ENCODE data around the gene BAIAP2L1. TPM values are rescaled to one million over a fixed set of nuclear protein-coding genes. Genes with fewer than 3 reads are reported as not detected.

BAIAP2L1 gene
- total and polyA plus RNA-seq, 2 of the 8 experiments (the other 6 are each of a cell fraction or from before 2014, with no cell fraction given): 19.2 to 42.9 TPM

GRCh38 chr7:98249106-98249505, 151.8 kb downstream of the BAIAP2L1 start:
- no peak overlapping the region for H2BK20ac ChIP-seq (ENCODE audit: low read length)
- H3K9me3 ChIP-seq (ENCODE audit: insufficient read depth in 2 of 2, low read depth in 1 of 2, low read length in 1 of 2): no peaks in the 10 kb centered on the region
- no peak overlapping the region for H2BK120ac ChIP-seq (replicated peaks; ENCODE audit: low read depth, low read length)
- 83% methylated on average over 6 of the region's 6 CpGs; no CpG with 5 or more reads in 1 of the 2 experiments for WGBS, 2 experiments (ENCODE audit: extremely low coverage in 1 of 2, insufficient coverage in 1 of 2, insufficient read length in 1 of 2, insufficient replicate concordance in 2 of 2, low coverage in 1 of 2, low lambda C conversion rate in 2 of 2, missing lambda C conversion rate in 1 of 2)
- no peak overlapping the region for H4K91ac ChIP-seq (replicated peaks; ENCODE audit: insufficient read length, low read length)
- no peak overlapping the region for H3K27ac ChIP-seq (ENCODE audit: low read depth, low read length)
- peaks cover 0 to 7% of the 10 kb centered on the region in 2 experiments; a peak in 1 of 4 replicates for H3K79me2 ChIP-seq (ENCODE audit: control insufficient read depth in 1 of 2, insufficient read depth in 2 of 2, low read length in 2 of 2)
- H3K4me2 ChIP-seq (ENCODE audit: insufficient read depth in 1 of 2, low read depth in 2 of 2, low read length in 2 of 2): no peak overlapping the region
- POLR2A ChIA-PET (ENCODE audit: partially characterized antibody): no interaction called here
- H2BK5ac ChIP-seq (ENCODE audit: low read depth, low read length): no peak overlapping the region
- no peak overlapping the region for H4K5ac ChIP-seq (ENCODE audit: insufficient read length, low read depth, low read length)
- H4K20me1 ChIP-seq (replicated peaks in 1 of 2; ENCODE audit: control insufficient read depth in 1 of 2, insufficient read depth in 2 of 2, low read length in 2 of 2): no peaks in the 10 kb centered on the region
- H3K4me3 ChIP-seq (ENCODE audit: extremely low read depth in 1 of 4, insufficient read depth in 2 of 4, low read depth in 3 of 4, low read length in 4 of 4): no peak overlapping the region
- H3K56ac ChIP-seq (replicated peaks; ENCODE audit: insufficient read length, low read depth, low read length): no peak overlapping the region
- no peak overlapping the region for H3K18ac ChIP-seq (ENCODE audit: extremely low read depth, low read length)
- no peak overlapping the region for H2AFZ ChIP-seq (ENCODE audit: low read length)
- no peak overlapping the region for H4K8ac ChIP-seq (ENCODE audit: extremely low read depth, insufficient read depth, low read length)
- no peak overlapping the region for H3K14ac ChIP-seq (ENCODE audit: insufficient read length)
- no peak overlapping the region for H3K4ac ChIP-seq (replicated peaks; ENCODE audit: insufficient read length, low read depth, low read length)
- CTCF ChIA-PET (ENCODE audit: partially characterized antibody): no interaction called here
- peaks cover 6% of the 10 kb centered on the region for H3K23me2 ChIP-seq (ENCODE audit: low read depth, low read length)
- FAIRE-seq (no peak), DNase-seq (ENCODE audit: low read depth in 1 of 2, low spot score in 2 of 2) (no peak)
- no peak overlapping the region for H2BK12ac ChIP-seq (ENCODE audit: low read depth, low read length)
- H3K9ac ChIP-seq (replicated peaks in 1 of 4; ENCODE audit: extremely low read depth in 1 of 4, low read depth in 3 of 4, low read length in 3 of 4): no peak overlapping the region
- no peak overlapping the region for H2AK5ac ChIP-seq (ENCODE audit: low read depth, low read length)
- no peak overlapping the region for H2BK15ac ChIP-seq (ENCODE audit: low read length)
- H3K36me3 ChIP-seq (ENCODE audit: control insufficient read depth in 2 of 4, insufficient read depth in 4 of 4, low read length in 3 of 4): no peaks in the 10 kb centered on the region
- no peak overlapping the region for H3K23ac ChIP-seq (ENCODE audit: insufficient read length)
- no peaks in the 10 kb centered on the region; the same call in 1 of the 2 replicates for H3K79me1 ChIP-seq (ENCODE audit: low read depth, low read length)
- no peak for TF ChIP-seq SRF (IDR thresholded peaks at IDR 0.05; ENCODE audit: low read depth, low read length)
- no peak for TF ChIP-seq RBBP5 (IDR thresholded peaks at IDR 0.05; ENCODE audit: borderline replicate concordance, low read depth, low read length)
- no peak for TF ChIP-seq KDM5A (IDR thresholded peaks at IDR 0.05; ENCODE audit: low read length)
- no peak for TF ChIP-seq CBX5 (IDR thresholded peaks at IDR 0.05; ENCODE audit: low read depth, low read length)
- no peak for TF ChIP-seq CBX8 (IDR thresholded peaks at IDR 0.05; ENCODE audit: borderline replicate concordance, low read depth, low read length)
- no peak for TF ChIP-seq ATF3 (IDR thresholded peaks at IDR 0.05; ENCODE audit: insufficient read depth, low read depth, low read length)
- TF ChIP-seq TEAD4 (IDR thresholded peaks at IDR 0.05; ENCODE audit: low read depth, low read length): no peak
- no peaks in the 10 kb centered on the region; a peak in 1 of 7 replicates for H3K27me3 ChIP-seq (replicated peaks in 1 of 4; ENCODE audit: control insufficient read depth in 3 of 4, extremely low read depth in 1 of 4, insufficient read depth in 3 of 4, low read length in 3 of 4)
- peaks cover 0 to 14% (median 3%) of the 10 kb centered on the region in 4 experiments; a peak in 4 of 7 replicates for H3K4me1 ChIP-seq (replicated peaks in 1 of 4; ENCODE audit: control insufficient read depth in 3 of 4, insufficient read depth in 4 of 4, low read length in 3 of 4)
